Measurements from ENCODE around the gene CENPW. TPM values are rescaled to one million over a fixed set of nuclear protein-coding genes. Genes with fewer than 3 reads are reported as not detected.

The CENPW gene
- total and polyA plus RNA-seq, 4 donors: 0.67 to 8.3 (median 2.2) TPM

DNA sequence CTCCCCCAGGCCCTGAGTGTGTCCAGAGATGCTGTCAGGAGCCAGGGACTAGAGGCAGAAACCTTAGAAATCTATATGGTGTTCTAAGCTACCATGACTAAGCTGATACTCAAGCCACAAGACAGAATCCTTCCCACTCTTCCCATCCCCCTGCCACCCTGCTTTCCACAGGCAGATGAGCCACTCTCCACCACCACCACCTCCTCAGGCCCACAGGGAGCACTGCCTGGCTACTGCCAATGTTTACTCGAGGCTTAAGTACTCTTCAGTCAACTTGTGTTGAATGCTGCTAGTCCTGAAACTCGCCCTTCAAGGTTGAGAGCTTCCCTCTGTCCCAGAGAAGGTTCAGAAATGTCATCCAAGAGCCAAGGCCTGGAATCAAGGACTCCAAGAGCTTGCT is 56.2 kb downstream of the CENPW start:
- H3K27ac ChIP-seq (ENCODE audit: low read depth in 1 of 2, low read length in 2 of 2): no peak overlapping the region
- WGBS: 71% methylated on average over 2 of the region's 2 CpGs
- no peak for DNase-seq (ENCODE audit: low spot score)
- no peaks in the 10 kb centered on the region for H3K9me3 ChIP-seq (ENCODE audit: control insufficient read depth in 4 of 4, low read length in 3 of 4)
- H3K9ac ChIP-seq (ENCODE audit: low read depth in 1 of 2, low read length in 2 of 2): no peak overlapping the region
- no peaks in the 10 kb centered on the region for H3K4me1 ChIP-seq (ENCODE audit: control insufficient read depth in 4 of 4, insufficient read depth in 4 of 4, low read length in 3 of 4)
- TF ChIP-seq RAD21 (IDR thresholded peaks at IDR 0.05): no peak
- no peak for TF ChIP-seq ATF3 (IDR thresholded peaks at IDR 0.05)
- TF ChIP-seq, protein P1, sequence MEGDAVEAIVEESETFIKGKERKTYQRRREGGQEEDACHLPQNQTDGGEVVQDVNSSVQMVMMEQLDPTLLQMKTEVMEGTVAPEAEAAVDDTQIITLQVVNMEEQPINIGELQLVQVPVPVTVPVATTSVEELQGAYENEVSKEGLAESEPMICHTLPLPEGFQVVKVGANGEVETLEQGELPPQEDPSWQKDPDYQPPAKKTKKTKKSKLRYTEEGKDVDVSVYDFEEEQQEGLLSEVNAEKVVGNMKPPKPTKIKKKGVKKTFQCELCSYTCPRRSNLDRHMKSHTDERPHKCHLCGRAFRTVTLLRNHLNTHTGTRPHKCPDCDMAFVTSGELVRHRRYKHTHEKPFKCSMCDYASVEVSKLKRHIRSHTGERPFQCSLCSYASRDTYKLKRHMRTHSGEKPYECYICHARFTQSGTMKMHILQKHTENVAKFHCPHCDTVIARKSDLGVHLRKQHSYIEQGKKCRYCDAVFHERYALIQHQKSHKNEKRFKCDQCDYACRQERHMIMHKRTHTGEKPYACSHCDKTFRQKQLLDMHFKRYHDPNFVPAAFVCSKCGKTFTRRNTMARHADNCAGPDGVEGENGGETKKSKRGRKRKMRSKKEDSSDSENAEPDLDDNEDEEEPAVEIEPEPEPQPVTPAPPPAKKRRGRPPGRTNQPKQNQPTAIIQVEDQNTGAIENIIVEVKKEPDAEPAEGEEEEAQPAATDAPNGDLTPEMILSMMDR (IDR thresholded peaks at IDR 0.05; ENCODE audit: low read depth, low read length, missing input control): no peak
- no peak for TF ChIP-seq TAF1 (conservative IDR thresholded peaks at IDR 0.05)
- no peak for TF ChIP-seq YY1 (IDR thresholded peaks at IDR 0.05)
- TF ChIP-seq GABPA (IDR thresholded peaks at IDR 0.05 in 1 of 2, conservative IDR thresholded peaks at IDR 0.05 in 1 of 2): no peak
- TF ChIP-seq, protein P2, sequence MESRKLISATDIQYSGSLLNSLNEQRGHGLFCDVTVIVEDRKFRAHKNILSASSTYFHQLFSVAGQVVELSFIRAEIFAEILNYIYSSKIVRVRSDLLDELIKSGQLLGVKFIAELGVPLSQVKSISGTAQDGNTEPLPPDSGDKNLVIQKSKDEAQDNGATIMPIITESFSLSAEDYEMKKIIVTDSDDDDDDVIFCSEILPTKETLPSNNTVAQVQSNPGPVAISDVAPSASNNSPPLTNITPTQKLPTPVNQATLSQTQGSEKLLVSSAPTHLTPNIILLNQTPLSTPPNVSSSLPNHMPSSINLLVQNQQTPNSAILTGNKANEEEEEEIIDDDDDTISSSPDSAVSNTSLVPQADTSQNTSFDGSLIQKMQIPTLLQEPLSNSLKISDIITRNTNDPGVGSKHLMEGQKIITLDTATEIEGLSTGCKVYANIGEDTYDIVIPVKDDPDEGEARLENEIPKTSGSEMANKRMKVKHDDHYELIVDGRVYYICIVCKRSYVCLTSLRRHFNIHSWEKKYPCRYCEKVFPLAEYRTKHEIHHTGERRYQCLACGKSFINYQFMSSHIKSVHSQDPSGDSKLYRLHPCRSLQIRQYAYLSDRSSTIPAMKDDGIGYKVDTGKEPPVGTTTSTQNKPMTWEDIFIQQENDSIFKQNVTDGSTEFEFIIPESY (IDR thresholded peaks at IDR 0.05): no peak
- TF ChIP-seq MAX (IDR thresholded peaks at IDR 0.05): no peak
- no peak for TF ChIP-seq SP1 (IDR thresholded peaks at IDR 0.05)
- no peak for TF ChIP-seq HNF4A (conservative IDR thresholded peaks at IDR 0.05)
- TF ChIP-seq, protein P3, sequence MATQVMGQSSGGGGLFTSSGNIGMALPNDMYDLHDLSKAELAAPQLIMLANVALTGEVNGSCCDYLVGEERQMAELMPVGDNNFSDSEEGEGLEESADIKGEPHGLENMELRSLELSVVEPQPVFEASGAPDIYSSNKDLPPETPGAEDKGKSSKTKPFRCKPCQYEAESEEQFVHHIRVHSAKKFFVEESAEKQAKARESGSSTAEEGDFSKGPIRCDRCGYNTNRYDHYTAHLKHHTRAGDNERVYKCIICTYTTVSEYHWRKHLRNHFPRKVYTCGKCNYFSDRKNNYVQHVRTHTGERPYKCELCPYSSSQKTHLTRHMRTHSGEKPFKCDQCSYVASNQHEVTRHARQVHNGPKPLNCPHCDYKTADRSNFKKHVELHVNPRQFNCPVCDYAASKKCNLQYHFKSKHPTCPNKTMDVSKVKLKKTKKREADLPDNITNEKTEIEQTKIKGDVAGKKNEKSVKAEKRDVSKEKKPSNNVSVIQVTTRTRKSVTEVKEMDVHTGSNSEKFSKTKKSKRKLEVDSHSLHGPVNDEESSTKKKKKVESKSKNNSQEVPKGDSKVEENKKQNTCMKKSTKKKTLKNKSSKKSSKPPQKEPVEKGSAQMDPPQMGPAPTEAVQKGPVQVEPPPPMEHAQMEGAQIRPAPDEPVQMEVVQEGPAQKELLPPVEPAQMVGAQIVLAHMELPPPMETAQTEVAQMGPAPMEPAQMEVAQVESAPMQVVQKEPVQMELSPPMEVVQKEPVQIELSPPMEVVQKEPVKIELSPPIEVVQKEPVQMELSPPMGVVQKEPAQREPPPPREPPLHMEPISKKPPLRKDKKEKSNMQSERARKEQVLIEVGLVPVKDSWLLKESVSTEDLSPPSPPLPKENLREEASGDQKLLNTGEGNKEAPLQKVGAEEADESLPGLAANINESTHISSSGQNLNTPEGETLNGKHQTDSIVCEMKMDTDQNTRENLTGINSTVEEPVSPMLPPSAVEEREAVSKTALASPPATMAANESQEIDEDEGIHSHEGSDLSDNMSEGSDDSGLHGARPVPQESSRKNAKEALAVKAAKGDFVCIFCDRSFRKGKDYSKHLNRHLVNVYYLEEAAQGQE (IDR thresholded peaks at IDR 0.05): no peak
- TF ChIP-seq RXRA (IDR thresholded peaks at IDR 0.05): no peak
- TF ChIP-seq FOXA1 (IDR thresholded peaks at IDR 0.05): no peak
- no peak for TF ChIP-seq HNF4G (IDR thresholded peaks at IDR 0.05)
- no peak for TF ChIP-seq JUND (IDR thresholded peaks at IDR 0.05)
- TF ChIP-seq FOXA2 (IDR thresholded peaks at IDR 0.05): no peak
- no peak overlapping the region for H3K4me3 ChIP-seq (ENCODE audit: low read depth in 1 of 3, low read length in 3 of 3)
- no peaks in the 10 kb centered on the region for H3K36me3 ChIP-seq (ENCODE audit: control insufficient read depth in 4 of 4, insufficient read depth in 3 of 4, low read depth in 1 of 4, low read length in 3 of 4)
- no peaks in the 10 kb centered on the region for H3K27me3 ChIP-seq (ENCODE audit: control insufficient read depth in 4 of 4, insufficient read depth in 4 of 4, low read length in 3 of 4)
